Stimulated activated effector memory CD8-positive, alpha-beta T cell treated with anti-CD3 and anti-CD28 coated beads, Interleukin-12 subunit alpha, Interleukin-12 subunit beta, amount 100 ng/mL, for 72 hours (primary cell): ENCODE results near the gene PSD4.

Experiments used
- ATAC-seq: fragments of 150-1000 bp; cut with Tn5 transposase; 2 replicates; pipeline ENCODE4 v1.10.0; 2021
- DNase-seq, 2 donors: peaks; one replicate each; pipeline ENCODE4 v3.0.0; 2021 to 2022; ENCODE audit warnings: low spot score in 2 of 2
- H3K27ac Mint-ChIP-seq: one replicate; pipeline ENCODE4 v1.8.0; 2022; ENCODE audit warnings: mild to moderate bottlenecking, mixed read lengths
- H3K36me3 Mint-ChIP-seq: one replicate; pipeline ENCODE4 v1.8.0; 2022; ENCODE audit warnings: mild to moderate bottlenecking, mixed read lengths
- H3K4me1 Mint-ChIP-seq: one replicate; pipeline ENCODE4 v1.8.0; 2022; ENCODE audit warnings: mixed read lengths
- H3K4me3 Mint-ChIP-seq: one replicate; pipeline ENCODE4 v1.8.0; 2022; ENCODE audit warnings: mild to moderate bottlenecking, mixed read lengths
- H3K9me3 Mint-ChIP-seq: one replicate; pipeline ENCODE4 v1.8.0; 2022; ENCODE audit warnings: mixed read lengths

Gene PSD4

GRCh38 chr2:113171334-113172075 lies 2.3 kb upstream of the PSD4 start:
- H3K4me3 Mint-ChIP-seq: no peak overlapping the region
- DNase-seq: no peak
- peak overlapping the region; percentile 92 for H3K27ac Mint-ChIP-seq
- peaks cover 51% of the 10 kb centered on the region for H3K36me3 Mint-ChIP-seq
- no peak for ATAC-seq
- H3K9me3 Mint-ChIP-seq: peaks cover 3% of the 10 kb centered on the region
- H3K4me1 Mint-ChIP-seq: peaks cover 75% of the 10 kb centered on the region

- peak overlapping the region; percentile 77 for H3K4me3 Mint-ChIP-seq
- DNase-seq (no peak), ATAC-seq (no peak)
- peak overlapping the region; percentile 92 for H3K27ac Mint-ChIP-seq
- H3K9me3 Mint-ChIP-seq: peaks cover 3% of the 10 kb centered on the region
- H3K36me3 Mint-ChIP-seq: peaks cover 64% of the 10 kb centered on the region
- H3K4me1 Mint-ChIP-seq: peaks cover 73% of the 10 kb centered on the region
Observed at GRCh38 chr2:113172721-113173541, 840 bp upstream of the PSD4 start.

GRCh38 chr2:113174376-113174750 lies 592 bp downstream of the PSD4 start:
- Mint-ChIP-seq H3K36me3 (peaks cover 72% of the 10 kb centered on the region), H3K4me3 (peak overlapping the region; percentile 77), H3K27ac (peak overlapping the region; percentile 92), H3K4me1 (peaks cover 73% of the 10 kb centered on the region), H3K9me3 (peaks cover 3% of the 10 kb centered on the region)
- ATAC-seq (no peak), DNase-seq (no peak)

DNA sequence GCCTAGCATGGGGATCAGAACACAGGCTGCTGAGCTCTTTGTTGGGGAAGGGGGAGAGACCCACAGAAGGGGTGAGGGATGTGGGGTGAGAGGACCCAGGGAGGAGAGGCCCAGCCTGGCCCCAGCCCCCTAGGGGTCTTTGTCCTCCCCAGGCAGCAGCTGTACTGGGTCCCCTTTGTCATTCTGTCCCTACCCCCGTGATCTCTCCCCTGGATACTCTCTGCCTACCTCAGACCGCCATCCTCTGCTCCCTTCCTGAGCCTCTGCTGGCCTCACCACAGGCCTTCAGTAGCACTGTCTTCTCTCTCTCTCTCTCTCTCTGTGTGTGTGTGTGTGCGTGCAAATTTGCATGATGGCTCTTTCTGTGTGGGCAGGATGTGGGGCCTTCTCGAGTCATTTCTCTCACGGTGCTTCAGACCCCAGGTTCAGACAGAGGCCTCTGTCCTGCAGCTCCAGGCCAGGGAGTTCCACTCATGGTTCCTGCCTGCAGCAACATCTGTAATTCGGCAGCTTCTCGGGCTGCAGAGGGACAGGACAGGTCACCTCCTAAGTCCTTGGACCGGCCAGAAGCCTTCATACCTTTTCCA lies 1.4 kb downstream of the PSD4 start:
- Mint-ChIP-seq H3K9me3 (peaks cover 3% of the 10 kb centered on the region), H3K27ac (peak overlapping the region; percentile 92), H3K4me1 (peaks cover 73% of the 10 kb centered on the region), H3K36me3 (peaks cover 79% of the 10 kb centered on the region), H3K4me3 (peak overlapping the region; percentile 77)
- peak; percentile 54 to 85 for DNase-seq
- ATAC-seq: peak; percentile 83

GRCh38 chr2:113175736-113176695 lies 2.2 kb downstream of the PSD4 start:
- no peak for ATAC-seq
- peaks cover 86% of the 10 kb centered on the region for H3K36me3 Mint-ChIP-seq
- peaks cover 2% of the 10 kb centered on the region for H3K9me3 Mint-ChIP-seq

GRCh38 chr2:113176696-113177355 lies 3.1 kb downstream of the PSD4 start:
- DNase-seq (no peak), ATAC-seq (no peak)
- peaks cover 91% of the 10 kb centered on the region for H3K36me3 Mint-ChIP-seq
- peak overlapping the region; percentile 77 for H3K4me3 Mint-ChIP-seq
- H3K9me3 Mint-ChIP-seq: no peaks in the 10 kb centered on the region
- peak overlapping the region; percentile 92 for H3K27ac Mint-ChIP-seq
- peaks cover 79% of the 10 kb centered on the region for H3K4me1 Mint-ChIP-seq

More at GRCh38 chr2:113175736-113176695, 2.2 kb downstream of the PSD4 start:
- Mint-ChIP-seq H3K4me1 (peaks cover 79% of the 10 kb centered on the region), H3K4me3 (peak overlapping the region; percentile 77), H3K27ac (peak overlapping the region; percentile 92)
- no peak for DNase-seq

DNA sequence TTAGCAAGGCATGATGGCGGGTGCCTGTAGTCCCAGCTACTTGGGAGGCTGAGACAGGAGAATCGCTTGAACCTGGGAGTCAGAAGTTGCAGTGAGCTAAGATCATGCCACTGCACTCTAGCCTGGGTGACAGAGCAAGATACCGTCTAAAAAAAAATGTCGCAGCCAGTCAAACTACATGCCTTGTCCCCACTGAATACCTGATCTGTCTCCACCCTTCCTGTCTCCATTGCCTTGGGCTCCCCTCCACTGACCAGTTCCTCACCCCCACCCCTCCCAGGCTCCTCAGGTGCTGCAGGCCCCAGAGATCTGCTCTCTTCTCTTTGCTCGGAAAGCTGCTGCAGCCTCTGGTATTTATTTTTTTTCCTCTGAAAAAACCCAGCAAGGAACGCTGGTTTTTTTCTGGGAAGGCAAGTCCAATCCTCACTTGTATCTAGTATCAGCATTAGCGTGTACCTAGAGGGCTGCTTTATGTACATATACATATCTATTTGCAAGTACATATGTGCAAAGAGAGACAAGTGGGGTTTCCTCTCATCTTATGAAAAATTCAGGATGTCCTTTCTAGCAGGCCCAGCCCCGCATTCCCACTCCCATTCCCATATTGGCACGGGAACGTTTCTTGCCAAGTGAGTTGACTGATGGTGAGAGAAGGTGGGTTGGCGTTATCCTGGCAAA lies 4.4 kb downstream of the PSD4 start:
- peak overlapping the region; percentile 92 for H3K27ac Mint-ChIP-seq
- H3K9me3 Mint-ChIP-seq: no peaks in the 10 kb centered on the region
- ATAC-seq (no peak), DNase-seq (no peak)
- H3K4me1 Mint-ChIP-seq: peaks cover 78% of the 10 kb centered on the region
- H3K36me3 Mint-ChIP-seq: peaks cover 100% of the 10 kb centered on the region
- peak overlapping the region; percentile 77 for H3K4me3 Mint-ChIP-seq

DNA sequence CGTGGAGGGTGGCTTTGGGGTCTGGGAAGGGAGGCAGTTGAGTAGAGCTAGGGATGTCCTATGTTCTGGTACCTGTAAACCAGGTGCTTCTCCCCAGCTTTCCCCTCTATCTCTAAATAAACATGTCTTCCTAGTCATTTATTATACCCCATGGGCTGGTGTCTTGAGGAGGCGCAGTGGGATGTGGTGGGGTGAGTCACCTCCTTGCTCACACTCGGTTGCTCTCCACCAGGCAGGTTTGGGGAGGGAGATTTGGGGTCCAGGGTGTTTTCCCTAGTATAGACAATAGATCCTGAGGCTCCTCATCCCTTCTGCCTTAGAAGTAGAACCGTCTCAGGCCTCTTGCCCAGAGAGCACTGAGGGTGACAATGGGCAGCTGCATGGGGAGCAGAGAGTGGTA lies 5.1 kb downstream of the PSD4 start:
- Mint-ChIP-seq H3K4me3 (peak overlapping the region; percentile 77), H3K9me3 (no peaks in the 10 kb centered on the region), H3K4me1 (peaks cover 78% of the 10 kb centered on the region), H3K27ac (peak overlapping the region; percentile 92), H3K36me3 (peaks cover 100% of the 10 kb centered on the region)
- ATAC-seq (peak; percentile 69), DNase-seq (no peak)

GRCh38 chr2:113179446-113180045 lies 5.8 kb downstream of the PSD4 start:
- DNase-seq (no peak), ATAC-seq (no peak)
- peaks cover 100% of the 10 kb centered on the region for H3K36me3 Mint-ChIP-seq
- peak overlapping the region; percentile 92 for H3K27ac Mint-ChIP-seq
- H3K4me3 Mint-ChIP-seq: peak overlapping the region; percentile 77
- peaks cover 83% of the 10 kb centered on the region for H3K4me1 Mint-ChIP-seq
- no peaks in the 10 kb centered on the region for H3K9me3 Mint-ChIP-seq

DNA sequence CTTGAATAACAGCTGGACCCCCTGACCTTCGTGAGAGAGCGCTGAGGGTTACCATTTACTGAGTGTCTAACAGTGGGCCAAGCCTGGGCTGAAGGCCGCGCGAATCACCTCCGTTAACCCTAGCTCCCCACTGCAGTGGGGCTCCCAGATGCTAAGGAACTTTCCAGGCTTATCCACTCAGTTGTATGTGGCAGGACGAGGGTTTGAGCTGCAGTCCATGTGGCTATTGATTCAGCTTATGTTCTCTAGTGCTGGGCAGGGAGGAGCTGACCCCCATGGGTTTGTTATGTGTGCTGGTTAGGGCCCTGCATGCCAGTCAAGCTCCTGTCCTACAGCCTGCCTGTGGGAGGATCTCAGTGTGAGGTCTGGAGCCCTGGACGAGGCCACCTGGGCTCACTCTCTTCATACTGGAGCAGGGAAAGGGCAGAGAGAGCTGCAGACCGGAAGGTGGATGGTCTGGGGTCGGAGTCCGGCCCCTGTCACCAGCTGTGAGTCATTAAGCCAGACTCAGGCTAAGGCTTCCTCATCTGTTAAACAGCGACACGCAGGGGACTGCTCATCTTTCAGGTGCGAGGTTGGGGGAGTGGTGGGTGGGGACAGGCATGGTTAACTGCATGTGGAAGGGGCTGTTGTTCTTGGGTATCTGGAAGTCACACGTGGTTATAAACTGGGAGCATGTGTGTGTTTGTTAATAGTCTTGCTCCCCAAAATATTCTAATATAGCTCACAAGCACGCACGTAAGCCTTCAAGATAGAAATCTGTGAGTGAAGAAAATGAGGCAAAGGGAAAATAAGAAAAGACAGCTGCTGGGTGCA lies 6.6 kb downstream of the PSD4 start:
- Mint-ChIP-seq H3K4me1 (peaks cover 89% of the 10 kb centered on the region), H3K9me3 (no peaks in the 10 kb centered on the region), H3K36me3 (peaks cover 100% of the 10 kb centered on the region), H3K27ac (peak overlapping the region; percentile 92), H3K4me3 (peak overlapping the region; percentile 77)
- DNase-seq (no peak), ATAC-seq (peak; percentile 50)

DNA sequence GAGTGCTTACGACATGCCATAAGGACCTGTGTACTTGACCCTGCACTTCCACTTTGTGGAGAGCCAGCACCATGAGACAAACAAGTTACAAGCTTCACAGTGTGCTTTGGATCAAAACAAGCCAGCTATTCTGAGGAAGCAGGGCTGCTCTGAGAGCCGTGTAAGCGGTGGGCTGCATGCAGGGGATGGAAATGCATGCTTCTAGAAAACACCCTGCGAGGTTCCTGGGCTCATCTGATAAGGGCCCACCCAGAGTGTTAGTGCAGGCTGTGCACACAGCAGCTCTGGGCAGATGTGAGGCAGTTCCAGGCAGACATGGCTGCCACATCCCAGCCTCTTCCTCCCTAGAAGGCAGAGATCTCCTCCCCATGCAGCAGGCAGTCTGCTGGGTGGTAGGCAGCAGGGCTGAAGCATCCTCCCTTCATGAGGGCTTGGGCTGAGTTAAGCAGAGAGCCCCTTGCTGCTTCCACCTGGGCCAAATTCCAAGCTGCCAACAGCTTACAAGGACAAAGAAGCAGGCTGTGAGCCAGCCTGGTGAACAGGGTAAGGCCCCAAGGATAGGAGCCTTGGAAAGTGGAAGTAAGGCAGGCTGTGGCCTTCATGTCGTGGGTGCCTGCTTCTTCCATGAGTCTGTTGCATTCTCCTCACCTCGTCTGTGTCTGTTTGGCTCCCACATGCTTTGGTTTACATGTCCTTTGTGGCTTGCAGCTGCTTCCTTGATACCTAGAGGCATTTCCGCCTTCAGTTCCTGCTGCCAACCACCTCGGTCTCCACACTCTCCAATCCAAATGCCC lies 7.7 kb downstream of the PSD4 start:
- Mint-ChIP-seq H3K4me3 (peak overlapping the region; percentile 77), H3K36me3 (peaks cover 100% of the 10 kb centered on the region), H3K27ac (peak overlapping the region; percentile 92), H3K4me1 (peaks cover 96% of the 10 kb centered on the region), H3K9me3 (no peaks in the 10 kb centered on the region)
- DNase-seq (no peak), ATAC-seq (no peak)
